Mucosa of rectum (tissue), 2 donors: ENCODE data around the gene MMP15.

Experiments used
- H3K27ac ChIP-seq, 2 donors: one replicate each; pipeline ENCODE4 v1.7.0; 2013; ENCODE audit warnings: inconsistent platforms in 2 of 2, low read depth in 2 of 2, low read length in 2 of 2
- H3K27me3 ChIP-seq, 2 donors: one replicate each; pipeline ENCODE4 v1.7.0; 2013; ENCODE audit warnings: low read length in 2 of 2; ENCODE audit not compliant: control insufficient read depth in 2 of 2, insufficient read depth in 2 of 2
- H3K36me3 ChIP-seq, 2 donors: one replicate each; pipeline ENCODE4 v1.7.0; 2013; ENCODE audit warnings: low read length in 2 of 2; ENCODE audit not compliant: control insufficient read depth in 2 of 2, insufficient read depth in 2 of 2
- H3K4me1 ChIP-seq, 2 donors: one replicate each; pipeline ENCODE4 v1.7.0; 2013; ENCODE audit warnings: low read length in 2 of 2, mild to moderate bottlenecking in 1 of 2; ENCODE audit not compliant: control insufficient read depth in 2 of 2, insufficient read depth in 2 of 2
- H3K4me3 ChIP-seq, 2 donors: one replicate each; pipeline ENCODE4 v1.7.0; 2013; ENCODE audit warnings: low read length in 2 of 2
- H3K9ac ChIP-seq, 2 donors: one replicate each; pipeline ENCODE4 v1.7.0; 2013; ENCODE audit warnings: low read length in 2 of 2, low read depth in 1 of 2, mild to moderate bottlenecking in 1 of 2
- H3K9me3 ChIP-seq, 2 donors: one replicate each; pipeline ENCODE4 v1.7.0; 2013; ENCODE audit warnings: low read length in 2 of 2; ENCODE audit not compliant: control insufficient read depth in 2 of 2
- donor health status: healthy.
- donor health status: Normal muscosa, but diverticular disease.

Gene MMP15

GRCh38 chr16:58049232-58050185 lies 24.0 kb downstream of the MMP15 start:
- peaks cover 1 to 2% of the 10 kb centered on the region in 2 donors for H3K36me3 ChIP-seq
- no peak overlapping the region for H3K9ac ChIP-seq
- no peak overlapping the region for H3K4me3 ChIP-seq
- no peaks in the 10 kb centered on the region for H3K27me3 ChIP-seq
- H3K9me3 ChIP-seq: no peaks in the 10 kb centered on the region
- no peak overlapping the region for H3K27ac ChIP-seq
- H3K4me1 ChIP-seq: peaks cover 10 to 11% of the 10 kb centered on the region in 2 donors

- Histone ChIP-seq H3K9me3 (no peaks in the 10 kb centered on the region), H3K36me3 (no peaks in the 10 kb centered on the region), H3K4me3 (no peak overlapping the region), H3K27ac (no peak overlapping the region), H3K9ac (no peak overlapping the region), H3K4me1 (peaks cover 10 to 11% of the 10 kb centered on the region in 2 donors), H3K27me3 (no peaks in the 10 kb centered on the region)
Measured at GRCh38 chr16:58051296-58051695, 25.7 kb downstream of the MMP15 start.

GRCh38 chr16:58051821-58052603 lies 26.5 kb downstream of the MMP15 start:
- H3K9me3 ChIP-seq: no peaks in the 10 kb centered on the region
- H3K27ac ChIP-seq: no peak overlapping the region
- no peak overlapping the region for H3K9ac ChIP-seq
- H3K4me3 ChIP-seq: no peak overlapping the region
- H3K27me3 ChIP-seq: no peaks in the 10 kb centered on the region
- no peaks in the 10 kb centered on the region for H3K36me3 ChIP-seq
- peaks cover 5 to 6% of the 10 kb centered on the region in 2 donors for H3K4me1 ChIP-seq

- Histone ChIP-seq H3K27me3 (no peaks in the 10 kb centered on the region), H3K36me3 (no peaks in the 10 kb centered on the region), H3K4me3 (no peak overlapping the region), H3K27ac (no peak overlapping the region), H3K9me3 (no peaks in the 10 kb centered on the region), H3K4me1 (no peaks in the 10 kb centered on the region), H3K9ac (no peak overlapping the region)
Measured at GRCh38 chr16:58053682-58054005, 28.1 kb downstream of the MMP15 start.

- Histone ChIP-seq H3K9me3 (no peaks in the 10 kb centered on the region), H3K9ac (no peak overlapping the region), H3K4me3 (no peak overlapping the region), H3K36me3 (no peaks in the 10 kb centered on the region), H3K27me3 (no peaks in the 10 kb centered on the region), H3K4me1 (no peaks in the 10 kb centered on the region), H3K27ac (no peak overlapping the region)
Measured at GRCh38 chr16:58054289-58054688, 28.7 kb downstream of the MMP15 start.

GRCh38 chr16:58056580-58056979 lies 31.0 kb downstream of the MMP15 start:
- Histone ChIP-seq H3K4me1 (no peaks in the 10 kb centered on the region), H3K27me3 (no peaks in the 10 kb centered on the region), H3K36me3 (no peaks in the 10 kb centered on the region), H3K27ac (no peak overlapping the region), H3K9ac (no peak overlapping the region), H3K9me3 (no peaks in the 10 kb centered on the region), H3K4me3 (no peak overlapping the region)

- Histone ChIP-seq H3K9me3 (no peaks in the 10 kb centered on the region), H3K27me3 (no peaks in the 10 kb centered on the region), H3K9ac (no peak overlapping the region), H3K4me3 (no peak overlapping the region), H3K27ac (no peak overlapping the region), H3K4me1 (no peaks in the 10 kb centered on the region), H3K36me3 (no peaks in the 10 kb centered on the region)
Measured at GRCh38 chr16:58057121-58057520, 31.6 kb downstream of the MMP15 start.

- Histone ChIP-seq H3K4me1 (no peaks in the 10 kb centered on the region), H3K9ac (no peak overlapping the region), H3K4me3 (no peak overlapping the region), H3K27ac (no peak overlapping the region), H3K27me3 (no peaks in the 10 kb centered on the region), H3K36me3 (no peaks in the 10 kb centered on the region), H3K9me3 (no peaks in the 10 kb centered on the region)
Measured at GRCh38 chr16:58057784-58058183, 32.2 kb downstream of the MMP15 start.

GRCh38 chr16:58062821-58063220 lies 37.3 kb downstream of the MMP15 start:
- no peaks in the 10 kb centered on the region for H3K4me1 ChIP-seq
- no peak overlapping the region for H3K27ac ChIP-seq
- no peaks in the 10 kb centered on the region for H3K27me3 ChIP-seq
- H3K4me3 ChIP-seq: no peak overlapping the region
- H3K9ac ChIP-seq: no peak overlapping the region
- H3K36me3 ChIP-seq: no peaks in the 10 kb centered on the region
- H3K9me3 ChIP-seq: no peaks in the 10 kb centered on the region

GRCh38 chr16:58063377-58064076 lies 38.0 kb downstream of the MMP15 start:
- no peak overlapping the region for H3K27ac ChIP-seq

More at GRCh38 chr16:58063377-58064076, 38.0 kb downstream of the MMP15 start:
- H3K9ac ChIP-seq: no peak overlapping the region
- no peaks in the 10 kb centered on the region for H3K36me3 ChIP-seq
- H3K9me3 ChIP-seq: no peaks in the 10 kb centered on the region
- no peaks in the 10 kb centered on the region for H3K27me3 ChIP-seq
- no peaks in the 10 kb centered on the region for H3K4me1 ChIP-seq
- H3K4me3 ChIP-seq: no peak overlapping the region
